ENCODE measurements around the gene NUB1.

NUB1 gene

GRCh38 chr7:151394076-151395035 lies 52.7 kb downstream of the NUB1 start:
- no peak overlapping the region for H3K27ac ChIP-seq (ENCODE audit: low read length)
- H3K4me1 ChIP-seq (ENCODE audit: control insufficient read depth, low read depth, low read length): no peaks in the 10 kb centered on the region
- H3K9ac ChIP-seq (ENCODE audit: low read length): no peak overlapping the region
- no peaks in the 10 kb centered on the region for H3K27me3 ChIP-seq (ENCODE audit: control insufficient read depth, insufficient read depth, low read length)
- H3K9me3 ChIP-seq (ENCODE audit: control insufficient read depth, low read depth, low read length): no peaks in the 10 kb centered on the region
- H3K4me3 ChIP-seq (ENCODE audit: low read length): no peak overlapping the region
- peaks cover 9% of the 10 kb centered on the region for H3K36me3 ChIP-seq (ENCODE audit: control insufficient read depth, low read depth, low read length)

- Histone ChIP-seq H3K36me3 (ENCODE audit: control insufficient read depth, low read depth, low read length) (peaks cover 9% of the 10 kb centered on the region), H3K9me3 (ENCODE audit: control insufficient read depth, low read depth, low read length) (no peaks in the 10 kb centered on the region), H3K4me1 (ENCODE audit: control insufficient read depth, low read depth, low read length) (no peaks in the 10 kb centered on the region), H3K4me3 (ENCODE audit: low read length) (no peak overlapping the region), H3K9ac (ENCODE audit: low read length) (no peak overlapping the region), H3K27ac (ENCODE audit: low read length) (no peak overlapping the region), H3K27me3 (ENCODE audit: control insufficient read depth, insufficient read depth, low read length) (no peaks in the 10 kb centered on the region)
Measured at GRCh38 chr7:151395036-151395367, 53.4 kb downstream of the NUB1 start.

DNA sequence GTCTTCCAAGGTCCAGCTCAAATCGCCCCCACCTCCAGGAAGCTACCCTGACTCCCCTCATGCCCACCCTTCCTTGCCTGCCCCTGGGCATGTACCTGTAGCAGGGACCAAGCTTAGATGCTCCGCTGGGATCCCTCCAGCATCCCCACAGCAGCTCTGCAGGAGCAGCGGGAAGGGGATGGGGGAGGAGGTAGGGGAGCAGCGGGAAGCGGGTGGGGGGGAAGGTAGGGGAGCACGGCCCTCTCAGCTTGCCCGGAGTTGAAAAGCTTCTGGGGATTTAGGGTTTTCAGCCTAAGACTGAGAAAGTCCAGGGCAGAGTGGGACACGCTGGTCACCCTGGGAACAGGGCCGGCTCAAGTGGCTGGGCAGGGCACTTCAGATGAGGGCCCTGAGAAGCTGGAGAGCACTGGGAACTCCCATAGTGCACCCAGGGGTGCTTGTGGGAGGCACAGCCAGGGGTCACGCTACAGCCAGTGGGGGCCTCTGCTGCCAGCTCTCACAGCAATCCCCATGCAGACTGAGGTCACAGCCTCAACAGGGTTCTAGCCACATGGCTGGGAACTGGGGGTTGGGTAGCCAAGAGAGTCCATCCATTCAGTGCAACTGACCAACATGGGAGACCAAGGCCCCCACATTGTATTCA lies 54.8 kb downstream of the NUB1 start:
- no peaks in the 10 kb centered on the region for H3K9me3 ChIP-seq (ENCODE audit: control insufficient read depth, low read depth, low read length)
- H3K36me3 ChIP-seq (ENCODE audit: control insufficient read depth, low read depth, low read length): peaks cover 9% of the 10 kb centered on the region
- no peaks in the 10 kb centered on the region for H3K27me3 ChIP-seq (ENCODE audit: control insufficient read depth, insufficient read depth, low read length)
- H3K27ac ChIP-seq (ENCODE audit: low read length): no peak overlapping the region
- no peak overlapping the region for H3K4me3 ChIP-seq (ENCODE audit: low read length)
- H3K4me1 ChIP-seq (ENCODE audit: control insufficient read depth, low read depth, low read length): peaks cover 8% of the 10 kb centered on the region
- H3K9ac ChIP-seq (ENCODE audit: low read length): no peak overlapping the region

DNA sequence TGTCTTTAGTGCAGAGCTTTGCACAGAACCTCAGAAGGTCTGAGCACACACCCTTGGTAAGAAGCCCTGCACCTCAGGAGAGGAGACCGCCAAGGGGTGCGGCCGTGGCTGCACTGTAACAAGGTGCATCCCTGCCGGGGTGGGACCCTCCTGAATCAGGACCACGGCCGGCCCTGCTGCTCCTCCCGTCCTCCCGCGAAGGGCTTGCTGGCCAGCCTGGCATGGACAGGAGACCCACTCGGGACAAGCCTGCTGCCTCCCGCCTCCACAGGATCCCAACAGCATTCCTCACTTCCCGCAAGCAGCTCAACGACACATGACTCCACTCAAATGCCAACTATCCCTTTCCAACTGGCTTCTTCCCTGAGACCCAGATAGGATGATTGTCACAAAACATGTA lies 55.4 kb downstream of the NUB1 start:
- no peak overlapping the region for H3K9ac ChIP-seq (ENCODE audit: low read length)
- no peak overlapping the region for H3K4me3 ChIP-seq (ENCODE audit: low read length)
- H3K27me3 ChIP-seq (ENCODE audit: control insufficient read depth, insufficient read depth, low read length): no peaks in the 10 kb centered on the region

DNA sequence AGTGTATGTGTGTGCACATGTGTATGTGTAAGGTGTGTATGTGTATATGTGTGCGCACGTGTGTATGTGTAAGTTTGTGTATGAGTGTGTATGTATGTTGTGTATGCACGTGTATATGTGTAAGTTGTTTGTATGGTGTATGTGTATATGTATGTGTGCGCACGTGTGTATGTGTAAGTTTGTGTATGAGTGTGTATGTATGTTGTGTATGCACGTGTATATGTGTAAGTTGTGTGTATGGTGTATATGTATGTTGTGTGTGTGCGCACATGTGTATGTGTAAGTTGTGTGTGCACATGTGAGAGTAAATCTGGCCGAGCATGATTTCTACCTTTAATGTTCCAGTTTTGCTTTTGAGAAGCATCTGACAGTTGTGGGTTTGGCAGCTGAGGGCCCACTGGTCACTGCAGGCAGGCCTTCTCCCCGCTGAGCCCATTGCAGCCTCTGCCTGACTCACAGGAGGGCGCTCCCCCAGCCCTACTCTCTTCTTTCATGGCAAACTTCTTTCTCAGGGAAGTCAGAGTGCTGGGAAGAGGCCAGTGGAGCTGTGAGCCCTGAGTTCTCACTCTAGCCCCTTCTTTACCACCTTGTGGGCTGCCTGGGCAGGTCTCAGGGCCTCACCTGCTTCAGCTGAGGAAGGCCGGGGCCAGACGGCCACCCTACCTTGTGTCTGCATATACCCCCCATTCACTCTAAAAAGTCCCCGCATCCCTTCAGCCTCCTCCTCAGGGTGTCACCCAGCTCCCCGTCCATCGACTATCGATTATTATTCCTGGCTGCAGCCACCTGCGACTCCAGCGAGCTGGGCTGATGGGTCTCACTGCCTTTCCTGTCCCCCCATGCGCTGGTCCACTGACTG lies 57.1 kb downstream of the NUB1 start:
- no peak overlapping the region for H3K4me3 ChIP-seq (ENCODE audit: low read length)
- no peaks in the 10 kb centered on the region for H3K9me3 ChIP-seq (ENCODE audit: control insufficient read depth, low read depth, low read length)
- H3K27ac ChIP-seq (ENCODE audit: low read length): no peak overlapping the region
- H3K4me1 ChIP-seq (ENCODE audit: control insufficient read depth, low read depth, low read length): peaks cover 8% of the 10 kb centered on the region
- H3K9ac ChIP-seq (ENCODE audit: low read length): no peak overlapping the region
- peaks cover 9% of the 10 kb centered on the region for H3K36me3 ChIP-seq (ENCODE audit: control insufficient read depth, low read depth, low read length)
- no peaks in the 10 kb centered on the region for H3K27me3 ChIP-seq (ENCODE audit: control insufficient read depth, insufficient read depth, low read length)

More for the DNA sequence above, 55.4 kb downstream of the NUB1 start:
- Histone ChIP-seq H3K4me1 (ENCODE audit: control insufficient read depth, low read depth, low read length) (peaks cover 8% of the 10 kb centered on the region), H3K27ac (ENCODE audit: low read length) (no peak overlapping the region), H3K9me3 (ENCODE audit: control insufficient read depth, low read depth, low read length) (no peaks in the 10 kb centered on the region), H3K36me3 (ENCODE audit: control insufficient read depth, low read depth, low read length) (peaks cover 9% of the 10 kb centered on the region)

- Histone ChIP-seq H3K9ac (ENCODE audit: low read length) (no peak overlapping the region), H3K4me3 (ENCODE audit: low read length) (no peak overlapping the region), H3K36me3 (ENCODE audit: control insufficient read depth, low read depth, low read length) (peaks cover 9% of the 10 kb centered on the region), H3K9me3 (ENCODE audit: control insufficient read depth, low read depth, low read length) (no peaks in the 10 kb centered on the region), H3K4me1 (ENCODE audit: control insufficient read depth, low read depth, low read length) (peaks cover 8% of the 10 kb centered on the region), H3K27ac (ENCODE audit: low read length) (no peak overlapping the region), H3K27me3 (ENCODE audit: control insufficient read depth, insufficient read depth, low read length) (no peaks in the 10 kb centered on the region)
Measured at GRCh38 chr7:151399305-151399601, 57.6 kb downstream of the NUB1 start.

- H3K4me3 ChIP-seq (ENCODE audit: low read length): no peak overlapping the region
- no peaks in the 10 kb centered on the region for H3K27me3 ChIP-seq (ENCODE audit: control insufficient read depth, insufficient read depth, low read length)
- H3K27ac ChIP-seq (ENCODE audit: low read length): no peak overlapping the region
- H3K4me1 ChIP-seq (ENCODE audit: control insufficient read depth, low read depth, low read length): peaks cover 8% of the 10 kb centered on the region
- no peak overlapping the region for H3K9ac ChIP-seq (ENCODE audit: low read length)
- peaks cover 9% of the 10 kb centered on the region for H3K36me3 ChIP-seq (ENCODE audit: control insufficient read depth, low read depth, low read length)
- H3K9me3 ChIP-seq (ENCODE audit: control insufficient read depth, low read depth, low read length): no peaks in the 10 kb centered on the region
Measured at GRCh38 chr7:151399906-151400305, 58.3 kb downstream of the NUB1 start.

GRCh38 chr7:151400626-151401315 lies 59.2 kb downstream of the NUB1 start:
- no peaks in the 10 kb centered on the region for H3K27me3 ChIP-seq (ENCODE audit: control insufficient read depth, insufficient read depth, low read length)
- no peaks in the 10 kb centered on the region for H3K9me3 ChIP-seq (ENCODE audit: control insufficient read depth, low read depth, low read length)
- H3K27ac ChIP-seq (ENCODE audit: low read length): no peak overlapping the region
- no peak overlapping the region for H3K4me3 ChIP-seq (ENCODE audit: low read length)
- H3K9ac ChIP-seq (ENCODE audit: low read length): no peak overlapping the region
- peaks cover 9% of the 10 kb centered on the region for H3K36me3 ChIP-seq (ENCODE audit: control insufficient read depth, low read depth, low read length)
- H3K4me1 ChIP-seq (ENCODE audit: control insufficient read depth, low read depth, low read length): peaks cover 8% of the 10 kb centered on the region

- peaks cover 9% of the 10 kb centered on the region for H3K36me3 ChIP-seq (ENCODE audit: control insufficient read depth, low read depth, low read length)
- H3K27ac ChIP-seq (ENCODE audit: low read length): no peak overlapping the region
- peaks cover 8% of the 10 kb centered on the region for H3K4me1 ChIP-seq (ENCODE audit: control insufficient read depth, low read depth, low read length)
- H3K9me3 ChIP-seq (ENCODE audit: control insufficient read depth, low read depth, low read length): no peaks in the 10 kb centered on the region
- H3K4me3 ChIP-seq (ENCODE audit: low read length): no peak overlapping the region
- no peaks in the 10 kb centered on the region for H3K27me3 ChIP-seq (ENCODE audit: control insufficient read depth, insufficient read depth, low read length)
- H3K9ac ChIP-seq (ENCODE audit: low read length): no peak overlapping the region
Measured at GRCh38 chr7:151402029-151402835, 60.6 kb downstream of the NUB1 start.

GRCh38 chr7:151403764-151404163 lies 62.2 kb downstream of the NUB1 start:
- Histone ChIP-seq H3K36me3 (ENCODE audit: control insufficient read depth, low read depth, low read length) (no peaks in the 10 kb centered on the region), H3K9ac (ENCODE audit: low read length) (no peak overlapping the region), H3K27ac (ENCODE audit: low read length) (no peak overlapping the region), H3K4me3 (ENCODE audit: low read length) (no peak overlapping the region), H3K9me3 (ENCODE audit: control insufficient read depth, low read depth, low read length) (no peaks in the 10 kb centered on the region), H3K27me3 (ENCODE audit: control insufficient read depth, insufficient read depth, low read length) (no peaks in the 10 kb centered on the region), H3K4me1 (ENCODE audit: control insufficient read depth, low read depth, low read length) (peaks cover 12% of the 10 kb centered on the region)
